Uterus (tissue), 2 donors: ENCODE measurements around the gene KCNE2.
"Not testable (repeated sequence)": the region's sequence is repeated elsewhere in the genome, so short reads cannot be mapped to it uniquely, and the experiment has no call there.

Experiments
- POLR2A ChIP-seq, 2 donors: fragments of 450-650 bp; IDR thresholded peaks; one replicate each; pipeline ENCODE4 v1.6.1; 2016; ENCODE audit warnings: antibody characterized with exemption in 2 of 2, mild to moderate bottlenecking in 1 of 2, moderate library complexity in 1 of 2
- TF ChIP-seq, protein P1 (sequence below), 4 experiments: fragments of 200-600 bp in 2 of 4; fragments of 450-650 bp in 2 of 4; sonication (generic) in 2 of 4; IDR thresholded peaks; one replicate each; pipeline ENCODE4 v1.5.1; 2016 to 2019; ENCODE audit warnings: antibody characterized with exemption in 4 of 4, mild to moderate bottlenecking in 2 of 4, moderate library complexity in 1 of 4

GRCh38 chr21:34383724-34384415 is 20.1 kb downstream of the KCNE2 start:
- TF ChIP-seq, protein P1, sequence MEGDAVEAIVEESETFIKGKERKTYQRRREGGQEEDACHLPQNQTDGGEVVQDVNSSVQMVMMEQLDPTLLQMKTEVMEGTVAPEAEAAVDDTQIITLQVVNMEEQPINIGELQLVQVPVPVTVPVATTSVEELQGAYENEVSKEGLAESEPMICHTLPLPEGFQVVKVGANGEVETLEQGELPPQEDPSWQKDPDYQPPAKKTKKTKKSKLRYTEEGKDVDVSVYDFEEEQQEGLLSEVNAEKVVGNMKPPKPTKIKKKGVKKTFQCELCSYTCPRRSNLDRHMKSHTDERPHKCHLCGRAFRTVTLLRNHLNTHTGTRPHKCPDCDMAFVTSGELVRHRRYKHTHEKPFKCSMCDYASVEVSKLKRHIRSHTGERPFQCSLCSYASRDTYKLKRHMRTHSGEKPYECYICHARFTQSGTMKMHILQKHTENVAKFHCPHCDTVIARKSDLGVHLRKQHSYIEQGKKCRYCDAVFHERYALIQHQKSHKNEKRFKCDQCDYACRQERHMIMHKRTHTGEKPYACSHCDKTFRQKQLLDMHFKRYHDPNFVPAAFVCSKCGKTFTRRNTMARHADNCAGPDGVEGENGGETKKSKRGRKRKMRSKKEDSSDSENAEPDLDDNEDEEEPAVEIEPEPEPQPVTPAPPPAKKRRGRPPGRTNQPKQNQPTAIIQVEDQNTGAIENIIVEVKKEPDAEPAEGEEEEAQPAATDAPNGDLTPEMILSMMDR (IDR thresholded peaks at IDR 0.05) = not testable (repeated sequence)
- not testable (repeated sequence) for TF ChIP-seq POLR2A (IDR thresholded peaks at IDR 0.05)
